Astrocyte of the spinal cord (primary cell): ENCODE results near the gene OLFM1.

Experiments used
- DNase-seq: peaks from one replicate; pipeline ENCODE4 v3.0.0; 2011; ENCODE audit warnings: low read depth, low spot score
- H3K4me3 ChIP-seq: 2 replicates; pipeline ENCODE4 v1.5.1; 2011; ENCODE audit warnings: low read depth, mild to moderate bottlenecking, low read length, moderate library complexity
- CTCF ChIP-seq: IDR thresholded peaks from 2 replicates; pipeline ENCODE4 v1.5.1; 2012; ENCODE audit warnings: low read depth, mild to moderate bottlenecking, low read length, inconsistent platforms
- in situ Hi-C: cut with HindIII; loops from 2 replicates; pipeline ENCODE4 v1.10.0; 2017; ENCODE audit warnings: low sequenced_read_pairs

OLFM1 gene

GRCh38 chr9:135080286-135081263 is 6.9 kb upstream of the OLFM1 start:
- no peak for DNase-seq
- in situ Hi-C loops: no loop called here
- H3K4me3 ChIP-seq: no peak overlapping the region
- TF ChIP-seq CTCF: no peak

GRCh38 chr9:135081264-135081660 is 6.2 kb upstream of the OLFM1 start:
- H3K4me3 ChIP-seq: no peak overlapping the region
- in situ Hi-C loops: no loop called here
- DNase-seq: no peak
- TF ChIP-seq CTCF: no peak

GRCh38 chr9:135081731-135082130 is 5.7 kb upstream of the OLFM1 start:
- no peak for TF ChIP-seq CTCF
- no peak overlapping the region for H3K4me3 ChIP-seq
- in situ Hi-C loops: no loop called here
- DNase-seq: no peak

GRCh38 chr9:135082536-135082935 is 4.9 kb upstream of the OLFM1 start:
- in situ Hi-C loops: no loop called here
- H3K4me3 ChIP-seq: no peak overlapping the region
- TF ChIP-seq CTCF: no peak
- no peak for DNase-seq

GRCh38 chr9:135083241-135083810 is 4.1 kb upstream of the OLFM1 start:
- no peak overlapping the region for H3K4me3 ChIP-seq
- no peak for DNase-seq
- in situ Hi-C loops: no loop called here
- TF ChIP-seq CTCF: no peak

GRCh38 chr9:135083831-135084230 is 3.6 kb upstream of the OLFM1 start:
- DNase-seq: no peak
- TF ChIP-seq CTCF: no peak
- no peak overlapping the region for H3K4me3 ChIP-seq
- in situ Hi-C loops: no loop called here
